Suprapubic skin (tissue), 4 donors: ENCODE data around the gene ATP1A2.

Experiments
- POLR2A ChIP-seq, 2 donors: fragments of 450-650 bp; IDR thresholded peaks; one replicate each; pipeline ENCODE4 v1.6.1; 2017; ENCODE audit warnings: antibody characterized with exemption in 2 of 2, mild to moderate bottlenecking in 2 of 2, moderate library complexity in 2 of 2
- POLR2AphosphoS5 ChIP-seq, 3 donors: sonication (generic); formaldehyde crosslinking; IDR thresholded peaks; one replicate each; pipeline ENCODE4 v1.6.1; 2017; ENCODE audit warnings: antibody characterized with exemption in 3 of 3
- TF ChIP-seq, protein P1 (sequence below), 2 donors: fragments of 200-600 bp in 1 of 2; fragments of 450-650 bp in 1 of 2; sonication (generic) in 1 of 2; IDR thresholded peaks; one replicate each; pipeline ENCODE4 v1.5.1; 2016 to 2019; ENCODE audit warnings: antibody characterized with exemption in 2 of 2, mild to moderate bottlenecking in 1 of 2, moderate library complexity in 1 of 2

DNA sequence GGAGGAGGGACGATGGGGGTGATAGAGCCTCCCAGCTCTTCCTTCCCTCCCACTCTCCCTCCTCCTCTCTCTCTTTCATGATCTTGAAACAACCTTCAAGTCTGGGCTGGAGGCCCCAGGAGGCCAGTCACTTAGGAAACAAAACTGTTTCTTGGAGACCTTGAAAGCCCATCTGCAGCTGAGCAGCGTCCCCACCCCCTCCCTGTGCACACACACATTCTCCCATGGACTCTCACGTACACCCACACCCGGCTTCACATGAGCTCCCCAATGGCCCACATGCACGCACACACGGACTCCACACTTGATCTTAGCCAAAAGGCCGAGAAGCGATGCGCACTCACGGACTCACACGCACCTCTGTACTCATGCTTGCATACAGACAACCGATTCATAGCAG, 3.2 kb upstream of the ATP1A2 start:
- TF ChIP-seq, protein P1, sequence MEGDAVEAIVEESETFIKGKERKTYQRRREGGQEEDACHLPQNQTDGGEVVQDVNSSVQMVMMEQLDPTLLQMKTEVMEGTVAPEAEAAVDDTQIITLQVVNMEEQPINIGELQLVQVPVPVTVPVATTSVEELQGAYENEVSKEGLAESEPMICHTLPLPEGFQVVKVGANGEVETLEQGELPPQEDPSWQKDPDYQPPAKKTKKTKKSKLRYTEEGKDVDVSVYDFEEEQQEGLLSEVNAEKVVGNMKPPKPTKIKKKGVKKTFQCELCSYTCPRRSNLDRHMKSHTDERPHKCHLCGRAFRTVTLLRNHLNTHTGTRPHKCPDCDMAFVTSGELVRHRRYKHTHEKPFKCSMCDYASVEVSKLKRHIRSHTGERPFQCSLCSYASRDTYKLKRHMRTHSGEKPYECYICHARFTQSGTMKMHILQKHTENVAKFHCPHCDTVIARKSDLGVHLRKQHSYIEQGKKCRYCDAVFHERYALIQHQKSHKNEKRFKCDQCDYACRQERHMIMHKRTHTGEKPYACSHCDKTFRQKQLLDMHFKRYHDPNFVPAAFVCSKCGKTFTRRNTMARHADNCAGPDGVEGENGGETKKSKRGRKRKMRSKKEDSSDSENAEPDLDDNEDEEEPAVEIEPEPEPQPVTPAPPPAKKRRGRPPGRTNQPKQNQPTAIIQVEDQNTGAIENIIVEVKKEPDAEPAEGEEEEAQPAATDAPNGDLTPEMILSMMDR (IDR thresholded peaks at IDR 0.05): no peak
- TF ChIP-seq POLR2AphosphoS5 (IDR thresholded peaks at IDR 0.05) (no peak), POLR2A (IDR thresholded peaks at IDR 0.05) (no peak)
